IMR-90 (cell line): ENCODE data around the gene DIABLO. TPM values are rescaled to one million over a fixed set of nuclear protein-coding genes. Genes with fewer than 3 reads are reported as not detected.

Experiments
- ATAC-seq: fragments of 200-7000 bp; cut with Tn5 transposase; 2 replicates; pipeline ENCODE4 v1.9.1; 2020; ENCODE audit warnings: low read depth, mild to moderate bottlenecking, moderate library complexity
- BruUV-seq: library from RNA; stranded (reverse); fragments of 400-500 nt; replicated peaks from 2 replicates; lab custom pipeline; 2021; lab: Mats Ljungman, UMichigan
- CTCF ChIA-PET: fragments of 300-600 bp; formaldehyde crosslinking; extraction: SDS; loops from one replicate; lab custom pipeline; 2021; ENCODE audit warnings: antibody characterized with exemption; lab: Yijun Ruan, JAX
- POLR2A ChIA-PET: fragments of 300-600 bp; sonication (Branson Sonifier 250); formaldehyde crosslinking; loops from one replicate; lab custom pipeline; 2022; ENCODE audit warnings: antibody characterized with exemption; ENCODE audit not compliant: unreplicated experiment; lab: Charles Lee
- DNase-seq: peaks from one replicate; pipeline ENCODE4 v3.0.0; 2013
- H2AFZ ChIP-seq: replicated peaks from 2 replicates; pipeline ENCODE3; 2013; ENCODE audit warnings: low read length, mild to moderate bottlenecking; ENCODE audit not compliant: poor library complexity
- H2AK5ac ChIP-seq: 2 replicates; pipeline ENCODE4 v1.6.1; 2013; ENCODE audit warnings: low read depth, low read length, inconsistent platforms
- H2AK9ac ChIP-seq: replicated peaks from 2 replicates; pipeline ENCODE3; 2013; ENCODE audit warnings: mild to moderate bottlenecking, low read depth, low read length, moderate library complexity; ENCODE audit not compliant: poor library complexity
- H2BK120ac ChIP-seq: 2 replicates; pipeline ENCODE4 v1.6.1; 2013; ENCODE audit warnings: low read depth, low read length, inconsistent platforms
- H2BK15ac ChIP-seq: 3 replicates; pipeline ENCODE4 v1.6.1; 2013; ENCODE audit warnings: low read depth, low read length, inconsistent platforms
- H2BK20ac ChIP-seq: 2 replicates; pipeline ENCODE4 v1.6.1; 2013; ENCODE audit warnings: low read depth, mild to moderate bottlenecking, inconsistent platforms, low read length, moderate library complexity
- H2BK5ac ChIP-seq: 2 replicates; pipeline ENCODE4 v1.6.1; 2013; ENCODE audit warnings: mild to moderate bottlenecking, low read depth, low read length, inconsistent platforms; ENCODE audit not compliant: poor library complexity, severe bottlenecking
- H3K14ac ChIP-seq: replicated peaks from 2 replicates; pipeline ENCODE4 v1.6.1; 2013; ENCODE audit warnings: low read depth, low read length, inconsistent platforms
- H3K18ac ChIP-seq: 2 replicates; pipeline ENCODE4 v1.6.1; 2013; ENCODE audit warnings: low read depth, low read length, control low read depth
- H3K23ac ChIP-seq: 2 replicates; pipeline ENCODE4 v1.6.1; 2013; ENCODE audit warnings: low read depth, low read length, inconsistent platforms
- H3K27ac ChIP-seq: 2 replicates; pipeline ENCODE4 v1.5.1; 2013; ENCODE audit warnings: mild to moderate bottlenecking, control low read depth, low read length; ENCODE audit not compliant: insufficient read depth
- H3K27me3 ChIP-seq: 2 replicates; pipeline ENCODE4 v1.6.1; 2013; ENCODE audit warnings: low read length; ENCODE audit not compliant: control insufficient read depth, insufficient read depth
- H3K36me3 ChIP-seq: 2 replicates; pipeline ENCODE4 v1.6.1; 2013; ENCODE audit warnings: low read length, mixed read lengths; ENCODE audit not compliant: control insufficient read depth, insufficient read depth
- H3K4ac ChIP-seq: 2 replicates; pipeline ENCODE4 v1.6.1; 2013; ENCODE audit warnings: low read depth, low read length, inconsistent platforms
- H3K4me1 ChIP-seq: 2 replicates; pipeline ENCODE4 v1.6.1; 2013; ENCODE audit warnings: low read length, mixed read lengths; ENCODE audit not compliant: control insufficient read depth, insufficient read depth
- H3K4me2 ChIP-seq: 2 replicates; pipeline ENCODE4 v1.6.1; 2013; ENCODE audit warnings: low read depth, mild to moderate bottlenecking, control low read depth, low read length, moderate library complexity
- H3K4me3 ChIP-seq: 2 replicates; pipeline ENCODE4 v1.5.1; 2013; ENCODE audit warnings: low read depth, mild to moderate bottlenecking, control low read depth, low read length, moderate library complexity; ENCODE audit not compliant: insufficient read depth
- H3K56ac ChIP-seq: 2 replicates; pipeline ENCODE4 v1.6.1; 2013; ENCODE audit warnings: low read length, inconsistent platforms; ENCODE audit not compliant: insufficient read depth; ENCODE audit errors: extremely low read depth
- H3K79me1 ChIP-seq, 2 experiments: 2 replicates each; pipeline ENCODE4 v1.6.1; 2013; ENCODE audit warnings: low read length in 2 of 2, inconsistent platforms in 1 of 2, low read depth in 1 of 2
- H3K9ac ChIP-seq: 2 replicates; pipeline ENCODE4 v1.6.1; 2013; ENCODE audit warnings: low read depth, low read length, control low read depth
- H3K9me1 ChIP-seq: 2 replicates; pipeline ENCODE4 v1.6.1; 2013; ENCODE audit warnings: low read length, inconsistent platforms; ENCODE audit not compliant: insufficient read depth
- H3K9me3 ChIP-seq: 2 replicates; pipeline ENCODE4 v1.6.1; 2013; ENCODE audit warnings: low read length; ENCODE audit not compliant: control insufficient read depth, insufficient read depth
- H4K20me1 ChIP-seq: 2 replicates; pipeline ENCODE4 v1.6.1; 2013; ENCODE audit warnings: low read length, inconsistent platforms; ENCODE audit not compliant: insufficient read depth
- H4K5ac ChIP-seq: 2 replicates; pipeline ENCODE4 v1.6.1; 2013; ENCODE audit warnings: mild to moderate bottlenecking, low read depth, low read length, control low read depth
- H4K8ac ChIP-seq, 2 experiments: 2 replicates each; pipeline ENCODE4 v1.6.1; 2013; ENCODE audit warnings: low read depth in 2 of 2, low read length in 2 of 2, control low read depth in 1 of 2, inconsistent platforms in 1 of 2
- H4K91ac ChIP-seq: 2 replicates; pipeline ENCODE4 v1.6.1; 2013; ENCODE audit warnings: low read depth, low read length, inconsistent platforms; ENCODE audit not compliant: insufficient read depth
- BHLHE40 ChIP-seq: fragments of 150-350 bp; IDR thresholded peaks from 2 replicates; pipeline ENCODE4 v1.6.1; 2016; ENCODE audit warnings: mild to moderate bottlenecking, low read depth, low read length
- CEBPB ChIP-seq: IDR thresholded peaks from 2 replicates; pipeline ENCODE4 v1.6.1; 2012; ENCODE audit warnings: low read depth, low read length, improper control_type of control experiment
- CHD1 ChIP-seq: IDR thresholded peaks from 2 replicates; pipeline ENCODE4 v1.6.1; 2012; ENCODE audit warnings: low read depth, low read length, improper control_type of control experiment
- CTCF ChIP-seq: conservative IDR thresholded peaks from 2 replicates; pipeline ENCODE4 v1.5.1; 2012; ENCODE audit warnings: mild to moderate bottlenecking, low read depth, low read length, improper control_type of control experiment
- FOS ChIP-seq: fragments of 150-350 bp; IDR thresholded peaks from 2 replicates; pipeline ENCODE4 v1.6.1; 2016; ENCODE audit warnings: low read depth, low read length
- MAFK ChIP-seq: IDR thresholded peaks from 2 replicates; pipeline ENCODE4 v1.6.1; 2012; ENCODE audit warnings: low read depth, low read length, improper control_type of control experiment
- MAZ ChIP-seq: IDR thresholded peaks from 2 replicates; pipeline ENCODE4 v1.6.1; 2012; ENCODE audit warnings: low read depth, mild to moderate bottlenecking, low read length, improper control_type of control experiment, moderate library complexity, borderline replicate concordance
- MXI1 ChIP-seq: IDR thresholded peaks from 2 replicates; pipeline ENCODE4 v1.6.1; 2012; ENCODE audit warnings: low read depth, mild to moderate bottlenecking, low read length, moderate library complexity, borderline replicate concordance
- NFE2L2 ChIP-seq: fragments of 150-350 bp; IDR thresholded peaks from 2 replicates; pipeline ENCODE4 v1.6.1; 2016; ENCODE audit warnings: low read depth, mild to moderate bottlenecking, low read length
- POLR2A ChIP-seq: IDR thresholded peaks from 2 replicates; pipeline ENCODE4 v1.6.1; 2012; ENCODE audit warnings: mild to moderate bottlenecking, low read depth, low read length
- RAD21 ChIP-seq: IDR thresholded peaks from 2 replicates; pipeline ENCODE4 v1.6.1; 2012; ENCODE audit warnings: low read length, improper control_type of control experiment
- RCOR1 ChIP-seq: IDR thresholded peaks from 2 replicates; pipeline ENCODE4 v1.6.1; 2012; ENCODE audit warnings: mild to moderate bottlenecking, low read length, improper control_type of control experiment; ENCODE audit not compliant: insufficient replicate concordance
- RFX5 ChIP-seq: IDR thresholded peaks from 2 replicates; pipeline ENCODE4 v1.8.0; 2012; ENCODE audit warnings: low read depth, mild to moderate bottlenecking, low read length, moderate library complexity
- SMC3 ChIP-seq: fragments of 150-350 bp; IDR thresholded peaks from 2 replicates; pipeline ENCODE4 v1.6.1; 2016; ENCODE audit warnings: low read depth, mild to moderate bottlenecking, antibody characterized with exemption, low read length, moderate library complexity
- WGBS, 2 experiments: methylation state at CpG; one replicate each; pipeline versions ENCODE4 v1.1.5 to v1.1.7; 2013; ENCODE audit warnings: missing lambda C conversion rate in 2 of 2; ENCODE audit not compliant: insufficient read length in 1 of 2; ENCODE audit errors: extremely low coverage in 2 of 2; 5-methylcytosine and 5-hydroxymethylcytosine counted together
- dilution Hi-C: fragments of 300-500 bp; cut with HindIII; formaldehyde crosslinking; loops from one replicate; pipeline ENCODE4 v1.14.3; 2018; ENCODE audit warnings: low sequenced_read_pairs; ENCODE audit not compliant: unreplicated experiment
- in situ Hi-C: fragments of 300-500 bp; cut with MboI; formaldehyde crosslinking; loops from 3 replicates; pipeline ENCODE4 v1.14.3; 2019; ENCODE audit warnings: low sequenced_read_pairs, inconsistent platforms, mixed read lengths
- intact Hi-C: fragments of 100-400 bp; cut with micrococcal nuclease; formaldehyde crosslinking; loops from 2 replicates; pipeline ENCODE4 v1.10.0; 2022
- polyA plus RNA-seq, 3 experiments: library from polyadenylated mRNA; depleted of rRNA; stranded (reverse); fragments of >200 nt; gene quantifications; 2 replicates each; pipeline ENCODE4 v1.2.3, GENCODE V29; 2012; ENCODE audit warnings: low replicate concordance in 1 of 3
- total RNA-seq: library from RNA; depleted of rRNA; stranded (reverse); fragments of >200 nt; gene quantifications from 2 replicates; pipeline ENCODE4 v1.2.3, GENCODE V29; 2012
- TF ChIP-seq, protein P1 (sequence below): fragments of 150-350 bp; IDR thresholded peaks from 2 replicates; pipeline ENCODE4 v1.6.1; 2017; ENCODE audit warnings: mild to moderate bottlenecking, antibody characterized with exemption, low read length, low read depth
- TF ChIP-seq, protein P2 (sequence below): fragments of 150-350 bp; IDR thresholded peaks from 2 replicates; pipeline ENCODE4 v1.6.1; 2016; ENCODE audit warnings: low read depth, mild to moderate bottlenecking, low read length, moderate library complexity, borderline replicate concordance

DIABLO gene
- total and polyA plus RNA-seq, 2 of the 4 experiments (the other 2 are of a cell fraction): 69.7 to 102 TPM

- Histone ChIP-seq H3K23ac (no peak overlapping the region), H3K9me3 (no peaks in the 10 kb centered on the region), H2AK9ac (no peak overlapping the region), H3K9ac (no peak overlapping the region), H2AK5ac (no peak overlapping the region), H2BK20ac (no peak overlapping the region), H3K27ac (no peak overlapping the region), H2BK120ac (no peak overlapping the region), H3K27me3 (peaks cover 11% of the 10 kb centered on the region), H3K4me3 (no peak overlapping the region), H4K8ac (no peak overlapping the region), H3K9me1 (no peaks in the 10 kb centered on the region), H3K36me3 (no peaks in the 10 kb centered on the region), H4K20me1 (no peaks in the 10 kb centered on the region), H4K91ac (no peak overlapping the region), H3K56ac (no peak overlapping the region), H4K5ac (no peak overlapping the region), H3K4ac (no peak overlapping the region), H3K4me1 (no peaks in the 10 kb centered on the region), H3K4me2 (no peak overlapping the region), H2AFZ (no peak overlapping the region), H2BK15ac (no peak overlapping the region), H2BK5ac (no peak overlapping the region), H3K79me1 (no peaks in the 10 kb centered on the region), H3K14ac (no peak overlapping the region), H3K18ac (no peak overlapping the region)
- dilution Hi-C loops (no loop called here), in situ Hi-C loops (no loop called here), intact Hi-C loops (no loop called here)
- CTCF ChIA-PET: no interaction called here
- 100% methylated on average over 2 of the region's 7 CpGs; no CpG with 5 or more reads in 1 of the 2 experiments for WGBS, 2 experiments
- TF ChIP-seq CHD1 (no peak), MAZ (no peak), BHLHE40 (no peak), FOS (no peak), MAFK (no peak), MXI1 (no peak), POLR2A (no peak), SMC3 (no peak), CTCF (no peak), RFX5 (no peak), NFE2L2 (no peak), RAD21 (no peak), RCOR1 (no peak), CEBPB (no peak)
- TF ChIP-seq, protein P1, sequence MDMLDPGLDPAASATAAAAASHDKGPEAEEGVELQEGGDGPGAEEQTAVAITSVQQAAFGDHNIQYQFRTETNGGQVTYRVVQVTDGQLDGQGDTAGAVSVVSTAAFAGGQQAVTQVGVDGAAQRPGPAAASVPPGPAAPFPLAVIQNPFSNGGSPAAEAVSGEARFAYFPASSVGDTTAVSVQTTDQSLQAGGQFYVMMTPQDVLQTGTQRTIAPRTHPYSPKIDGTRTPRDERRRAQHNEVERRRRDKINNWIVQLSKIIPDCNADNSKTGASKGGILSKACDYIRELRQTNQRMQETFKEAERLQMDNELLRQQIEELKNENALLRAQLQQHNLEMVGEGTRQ: no peak
- TF ChIP-seq, protein P2, sequence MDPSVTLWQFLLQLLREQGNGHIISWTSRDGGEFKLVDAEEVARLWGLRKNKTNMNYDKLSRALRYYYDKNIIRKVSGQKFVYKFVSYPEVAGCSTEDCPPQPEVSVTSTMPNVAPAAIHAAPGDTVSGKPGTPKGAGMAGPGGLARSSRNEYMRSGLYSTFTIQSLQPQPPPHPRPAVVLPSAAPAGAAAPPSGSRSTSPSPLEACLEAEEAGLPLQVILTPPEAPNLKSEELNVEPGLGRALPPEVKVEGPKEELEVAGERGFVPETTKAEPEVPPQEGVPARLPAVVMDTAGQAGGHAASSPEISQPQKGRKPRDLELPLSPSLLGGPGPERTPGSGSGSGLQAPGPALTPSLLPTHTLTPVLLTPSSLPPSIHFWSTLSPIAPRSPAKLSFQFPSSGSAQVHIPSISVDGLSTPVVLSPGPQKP: no peak
- ATAC-seq (no peak), DNase-seq (no peak)
- POLR2A ChIA-PET: no interaction called here
- BruUV-seq: no TSS peak
Observed at GRCh38 chr12:122158700-122159285, 67.1 kb downstream of the DIABLO start.
